ENCODE results near the gene NRL.
A peak's percentile ranks its signal among the peaks of the same experiment; 100 is the strongest.
"Not testable (repeated sequence)": the region's sequence is repeated elsewhere in the genome, so short reads cannot be mapped to it uniquely, and the experiment has no call there.

Gene NRL

GRCh38 chr14:24106672-24107271 lies 8.0 kb downstream of the NRL start:
- peak overlapping the region in 1 of 21 experiments; percentile 39 for H3K27ac ChIP-seq

GRCh38 chr14:24105609-24106239 lies 9.0 kb downstream of the NRL start:
- H3K27ac ChIP-seq, result peak overlapping the region in 1 of 21 experiments; percentile 12
- not testable (repeated sequence) for H3K4me3 ChIP-seq

More at GRCh38 chr14:24106672-24107271, 8.0 kb downstream of the NRL start:
- no peak overlapping the region for H3K4me3 ChIP-seq

- H3K27ac ChIP-seq, result no peak overlapping the region
- no peak overlapping the region for H3K4me3 ChIP-seq
Measured at GRCh38 chr14:24103451-24103850, 11.3 kb downstream of the NRL start.

- Histone ChIP-seq H3K27ac (no peak overlapping the region), H3K4me3 (no peak overlapping the region)
Measured at GRCh38 chr14:24102357-24103048, 12.2 kb downstream of the NRL start.

- Histone ChIP-seq H3K27ac (no peak overlapping the region), H3K4me3 (no peak overlapping the region)
Measured at GRCh38 chr14:24100982-24101494, 13.7 kb downstream of the NRL start.

- Histone ChIP-seq H3K27ac (no peak overlapping the region), H3K4me3 (no peak overlapping the region)
Measured at GRCh38 chr14:24100197-24100981, 14.4 kb downstream of the NRL start.

GRCh38 chr14:24098927-24099813 lies 15.6 kb downstream of the NRL start:
- Histone ChIP-seq H3K27ac (no peak overlapping the region), H3K4me3 (no peak overlapping the region)

GRCh38 chr14:24098229-24098926 lies 16.4 kb downstream of the NRL start:
- H3K27ac ChIP-seq, result no peak overlapping the region
- no peak overlapping the region for H3K4me3 ChIP-seq

GRCh38 chr14:24096545-24097181 lies 18.1 kb downstream of the NRL start:
- Histone ChIP-seq H3K4me3 (no peak overlapping the region), H3K27ac (no peak overlapping the region)

GRCh38 chr14:24095271-24096068 lies 19.3 kb downstream of the NRL start:
- Histone ChIP-seq H3K4me3 (peak overlapping the region; percentile 62 to 94 (median 76)), H3K27ac (peak overlapping the region; percentile 81 to 100 (median 94))

GRCh38 chr14:24094841-24095270 lies 19.9 kb downstream of the NRL start:
- peak overlapping the region; percentile 81 to 100 (median 94) for H3K27ac ChIP-seq
- peak overlapping the region; percentile 62 to 94 (median 76) for H3K4me3 ChIP-seq

- Histone ChIP-seq H3K4me3 (peak within 1 kb of the TSS; percentile 62 to 94 (median 76)), H3K27ac (peak within 1 kb of the TSS; percentile 81 to 100 (median 94))
Measured at GRCh38 chr14:24093901-24094840, 20.6 kb downstream of the NRL start, which contains the start of gene PCK2. TSS of gene PCK2 (plus strand) at chr14:24094311. CDS start at chr14:24094406, 95 bp downstream.

GRCh38 chr14:24093207-24093900 lies 21.4 kb downstream of the NRL start:
- Histone ChIP-seq H3K27ac (peak overlapping the region in 18 of 21 experiments; percentile 45 to 100 (median 96)), H3K4me3 (peak overlapping the region in 6 of 7 experiments; percentile 62 to 94 (median 74))

GRCh38 chr14:24092505-24093206 lies 22.1 kb downstream of the NRL start:
- Histone ChIP-seq H3K27ac (peak overlapping the region in 12 of 21 experiments; percentile 14 to 100 (median 94)), H3K4me3 (no peak overlapping the region)

Data from skin epidermis (tissue), 12 donors.